ENCODE results near the gene PCSK5.

- TF ChIP-seq EZH2 (IDR thresholded peaks at IDR 0.05; ENCODE audit: borderline replicate concordance, low read depth, low read length, severe bottlenecking): no peak
- no peak for TF ChIP-seq CTCF (IDR thresholded peaks at IDR 0.05; ENCODE audit: extremely low read depth in 1 of 2, insufficient read depth in 1 of 2, low read depth in 1 of 2, low read length in 2 of 2)
- TF ChIP-seq POLR2A (IDR thresholded peaks at IDR 0.05; ENCODE audit: low read depth, low read length): no peak
These were observed 260.8 kb downstream of the PCSK5 start for GRCh38 chr9:76151267-76151666.
